Caco-2 (cell line): Measurements from ENCODE around the gene GTF2A1. TPM values are rescaled to one million over a fixed set of nuclear protein-coding genes. Genes with fewer than 3 reads are reported as not detected.

Experiments used
- BruUV-seq: library from RNA; stranded (reverse); fragments of 400-500 nt; replicated peaks from 2 replicates; lab custom pipeline; 2021; lab: Mats Ljungman, UMichigan
- CTCF ChIA-PET: fragments of 300-600 bp; sonication (Branson Sonifier 250); formaldehyde crosslinking; loops from one replicate; lab custom pipeline; 2022; ENCODE audit warnings: antibody characterized with exemption; lab: Charles Lee
- POLR2A ChIA-PET: fragments of 300-600 bp; sonication (Branson Sonifier 250); formaldehyde crosslinking; loops from one replicate; lab custom pipeline; 2022; ENCODE audit warnings: antibody characterized with exemption; lab: Charles Lee
- DNase-seq, 2 experiments: peaks; one replicate each; pipeline versions ENCODE4 v3.0.0 to v3.0.0-alpha.2; 2020 to 2022
- H3K27me3 ChIP-seq: replicated peaks from 2 replicates; pipeline ENCODE4 v1.6.0; 2011; ENCODE audit warnings: low read length; ENCODE audit not compliant: control insufficient read depth, insufficient read depth
- H3K36me3 ChIP-seq: 2 replicates; pipeline ENCODE4 v1.5.1; 2011; ENCODE audit warnings: low read length; ENCODE audit not compliant: control insufficient read depth, insufficient read depth
- H3K4me1 ChIP-seq: fragments of 250-450 bp; sonication (Bioruptor Pico); 2 replicates; pipeline ENCODE4 v1.5.1; 2020; ENCODE audit warnings: mild to moderate bottlenecking
- H3K4me3 ChIP-seq: 2 replicates; pipeline ENCODE4 v1.5.1; 2011; ENCODE audit warnings: low read depth, mild to moderate bottlenecking, control low read depth, low read length
- H3K9me3 ChIP-seq: fragments of 250-450 bp; sonication (Bioruptor Pico); 2 replicates; pipeline ENCODE4 v1.5.1; 2020; ENCODE audit warnings: mild to moderate bottlenecking, moderate library complexity
- H3K27ac Mint-ChIP-seq: one replicate; pipeline ENCODE4 v1.8.0; 2022; ENCODE audit warnings: mixed read lengths; ENCODE audit not compliant: unreplicated experiment
- H3K27me3 Mint-ChIP-seq: one replicate; pipeline ENCODE4 v1.8.0; 2022; ENCODE audit warnings: mixed read lengths; ENCODE audit not compliant: insufficient read depth, unreplicated experiment
- H3K36me3 Mint-ChIP-seq: one replicate; pipeline ENCODE4 v1.8.0; 2022; ENCODE audit warnings: mild to moderate bottlenecking, mixed read lengths; ENCODE audit not compliant: insufficient read depth, unreplicated experiment
- H3K4me1 Mint-ChIP-seq: one replicate; pipeline ENCODE4 v1.8.0; 2022; ENCODE audit warnings: low read depth, mixed read lengths; ENCODE audit not compliant: unreplicated experiment
- H3K4me3 Mint-ChIP-seq: one replicate; pipeline ENCODE4 v1.8.0; 2022; ENCODE audit warnings: mild to moderate bottlenecking, moderate library complexity, mixed read lengths; ENCODE audit not compliant: unreplicated experiment
- H3K9me3 Mint-ChIP-seq: one replicate; pipeline ENCODE4 v1.8.0; 2022; ENCODE audit warnings: mixed read lengths; ENCODE audit not compliant: unreplicated experiment
- CTCF ChIP-seq, 2 experiments: fragments of 200-600 bp in 1 of 2; IDR thresholded peaks; 1 replicate in 1 of 2; 2 replicates in 1 of 2; pipeline versions ENCODE4 v1.5.1 to v1.8.0; 2011 to 2022; ENCODE audit warnings: antibody characterized with exemption in 1 of 2, control low read depth in 1 of 2, inconsistent platforms in 1 of 2, low read depth in 1 of 2, low read length in 1 of 2, mild to moderate bottlenecking in 1 of 2, moderate library complexity in 1 of 2; ENCODE audit not compliant: insufficient read depth in 1 of 2, severe bottlenecking in 1 of 2, unreplicated experiment in 1 of 2
- intact Hi-C: fragments of 100-400 bp; cut with micrococcal nuclease; formaldehyde crosslinking; loops from one replicate; pipeline ENCODE4 v1.10.0; 2022; ENCODE audit not compliant: unreplicated experiment
- total RNA-seq: library from RNA; stranded (reverse); gene quantifications from 2 replicates; pipeline ENCODE4 v1.2.3, GENCODE V29; 2022

GTF2A1 gene
- total RNA-seq, 1 experiment from 2014 or later: 42.7 TPM

DNA sequence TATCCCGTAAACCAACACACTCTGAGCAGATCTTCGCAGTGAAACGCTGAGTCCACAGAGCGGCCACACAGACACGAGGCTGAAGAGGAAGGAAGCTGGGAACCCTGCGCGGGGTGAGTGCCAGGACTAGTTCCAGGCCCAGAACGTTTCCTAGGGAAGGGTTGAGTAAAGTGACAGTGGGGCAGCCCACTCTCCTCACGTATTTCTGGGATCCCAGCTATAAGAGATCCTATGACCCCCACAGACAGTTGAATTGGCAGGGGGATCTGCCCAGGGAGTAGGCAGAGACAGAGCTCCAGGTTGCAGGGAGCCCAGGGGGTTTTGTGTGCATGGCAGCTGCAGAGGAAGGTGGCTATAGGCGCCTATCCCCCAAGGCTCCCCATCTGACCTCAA, 51.1 kb downstream of the GTF2A1 start:
- no TSS peak for BruUV-seq
- H3K9me3 ChIP-seq: no peaks in the 10 kb centered on the region
- no peaks in the 10 kb centered on the region for H3K9me3 Mint-ChIP-seq
- H3K27ac Mint-ChIP-seq: peak overlapping the region; percentile 86
- no peaks in the 10 kb centered on the region for H3K36me3 ChIP-seq
- no peaks in the 10 kb centered on the region for H3K27me3 Mint-ChIP-seq
- peak overlapping the region; percentile 81 for H3K4me3 Mint-ChIP-seq
- H3K36me3 Mint-ChIP-seq: peaks cover 6% of the 10 kb centered on the region
- peak overlapping the region; percentile 64 for H3K4me3 ChIP-seq
- intact Hi-C loops: loop anchor here (1.0 to 2.0 kb wide), 3 partner anchors 173 to 295 kb away; no protein-coding TSS in a partner anchor
- H3K27me3 ChIP-seq: no peaks in the 10 kb centered on the region
- TF ChIP-seq CTCF (IDR thresholded peaks at IDR 0.05; ENCODE audit: insufficient read depth in 1 of 2, low read depth in 1 of 2, low read length in 1 of 2, severe bottlenecking in 1 of 2, unreplicated experiment in 1 of 2): no peak
- DNase-seq: no peak
- CTCF ChIA-PET: interaction anchor here (0.7 to 1.4 kb wide), 5 partner anchors 12 to 182 kb away, joined by 3 to 14 read pairs (median 3); no protein-coding TSS in a partner anchor
- H3K4me1 ChIP-seq: no peaks in the 10 kb centered on the region
- no peaks in the 10 kb centered on the region for H3K4me1 Mint-ChIP-seq
- POLR2A ChIA-PET: interaction anchor here (0.6 to 1.0 kb wide), 4 partner anchors 10 to 174 kb away, joined by 3 to 5 read pairs (median 4); partner anchors contain the start of gene GTF2A1

DNA sequence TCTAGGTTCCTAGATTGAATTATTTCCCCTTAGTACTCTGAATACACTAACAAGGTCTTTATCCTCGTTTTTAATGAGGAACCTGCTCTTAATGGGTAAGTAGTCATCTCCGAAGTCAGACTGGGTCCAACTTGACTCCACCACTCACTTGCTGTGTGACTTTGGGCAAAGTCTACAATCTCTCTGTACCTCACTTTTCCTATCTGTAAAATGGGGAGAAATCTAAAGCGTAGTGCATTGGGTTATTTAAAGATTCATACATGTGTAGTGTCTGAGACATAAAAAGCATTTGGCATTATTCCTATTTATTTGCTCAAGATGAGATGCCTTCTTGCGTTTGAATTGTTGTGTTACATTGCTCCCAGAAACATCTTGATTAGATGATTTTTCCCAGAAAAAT, 51.5 kb downstream of the GTF2A1 start:
- peak overlapping the region; percentile 81 for H3K4me3 Mint-ChIP-seq
- Histone ChIP-seq H3K9me3 (no peaks in the 10 kb centered on the region), H3K4me3 (no peak overlapping the region; the same call in 1 of the 2 replicates), H3K4me1 (no peaks in the 10 kb centered on the region), H3K27me3 (no peaks in the 10 kb centered on the region), H3K36me3 (no peaks in the 10 kb centered on the region)
- H3K27me3 Mint-ChIP-seq: no peaks in the 10 kb centered on the region
- no peaks in the 10 kb centered on the region for H3K9me3 Mint-ChIP-seq
- H3K4me1 Mint-ChIP-seq: no peaks in the 10 kb centered on the region
- TF ChIP-seq CTCF (IDR thresholded peaks at IDR 0.05; ENCODE audit: insufficient read depth in 1 of 2, low read depth in 1 of 2, low read length in 1 of 2, severe bottlenecking in 1 of 2, unreplicated experiment in 1 of 2): no peak
- H3K27ac Mint-ChIP-seq: no peak overlapping the region
- CTCF ChIA-PET: interaction anchor here (1.4 kb wide), 1 partner anchor 173 kb away, joined by 14 read pairs; no protein-coding TSS in a partner anchor
- intact Hi-C loops: no loop called here
- H3K36me3 Mint-ChIP-seq: peaks cover 3% of the 10 kb centered on the region
- BruUV-seq: no TSS peak
- POLR2A ChIA-PET: no interaction called here
- DNase-seq: no peak

DNA sequence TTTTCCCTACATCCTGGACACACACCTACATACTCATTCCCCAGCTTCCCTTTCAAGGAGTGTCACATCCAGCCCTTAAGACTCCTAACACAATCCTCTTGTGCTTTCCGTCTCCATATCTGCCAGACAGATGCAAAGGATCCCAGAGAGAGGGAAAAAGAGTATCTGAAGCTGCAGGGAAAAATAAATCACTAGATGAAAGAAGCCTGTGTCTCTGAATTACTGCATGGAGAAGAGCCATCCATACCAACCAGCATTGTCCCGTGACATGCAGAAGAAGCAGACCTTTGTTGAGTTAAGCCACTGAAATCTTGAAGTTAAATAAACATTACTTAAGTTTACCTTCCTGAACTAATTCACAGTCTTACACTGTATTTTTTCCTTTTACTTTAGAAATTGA, 54.6 kb downstream of the GTF2A1 start:
- H3K9me3 ChIP-seq: no peaks in the 10 kb centered on the region
- H3K27me3 Mint-ChIP-seq: no peaks in the 10 kb centered on the region
- no peaks in the 10 kb centered on the region for H3K27me3 ChIP-seq
- H3K4me3 Mint-ChIP-seq: no peak overlapping the region
- no peak for TF ChIP-seq CTCF (IDR thresholded peaks at IDR 0.05; ENCODE audit: insufficient read depth in 1 of 2, low read depth in 1 of 2, low read length in 1 of 2, severe bottlenecking in 1 of 2, unreplicated experiment in 1 of 2)
- H3K4me1 ChIP-seq: no peaks in the 10 kb centered on the region
- DNase-seq: no peak
- no peaks in the 10 kb centered on the region for H3K36me3 ChIP-seq
- no peak overlapping the region for H3K27ac Mint-ChIP-seq
- H3K36me3 Mint-ChIP-seq: no peaks in the 10 kb centered on the region
- POLR2A ChIA-PET: no interaction called here
- CTCF ChIA-PET: no interaction called here
- no peak overlapping the region for H3K4me3 ChIP-seq
- no peaks in the 10 kb centered on the region for H3K4me1 Mint-ChIP-seq
- H3K9me3 Mint-ChIP-seq: no peaks in the 10 kb centered on the region
- no TSS peak for BruUV-seq
- intact Hi-C loops: no loop called here
